ENCODE measurements around the gene ANKRD39. TPM values are rescaled to one million over a fixed set of nuclear protein-coding genes. Genes with fewer than 3 reads are reported as not detected.

Gene ANKRD39
- total and polyA plus RNA-seq, 4 donors, result 4.7 to 22.7 (median 10.7) TPM

GRCh38 chr2:96903318-96903717 is 45.5 kb upstream of the ANKRD39 start:
- Histone ChIP-seq H3K4me3 (ENCODE audit: low read depth in 1 of 3, low read length in 3 of 3) (no peak overlapping the region), H3K9me3 (ENCODE audit: control insufficient read depth in 4 of 4, low read length in 3 of 4) (no peaks in the 10 kb centered on the region), H3K36me3 (ENCODE audit: control insufficient read depth in 4 of 4, insufficient read depth in 3 of 4, low read depth in 1 of 4, low read length in 3 of 4) (no peaks in the 10 kb centered on the region), H3K27ac (ENCODE audit: low read depth in 1 of 2, low read length in 2 of 2) (no peak overlapping the region), H3K9ac (ENCODE audit: low read depth in 1 of 2, low read length in 2 of 2) (no peak overlapping the region), H3K4me1 (ENCODE audit: control insufficient read depth in 4 of 4, insufficient read depth in 4 of 4, low read length in 3 of 4) (no peaks in the 10 kb centered on the region), H3K27me3 (ENCODE audit: control insufficient read depth in 4 of 4, insufficient read depth in 4 of 4, low read length in 3 of 4) (no peaks in the 10 kb centered on the region)
- TF ChIP-seq RAD21 (IDR thresholded peaks at IDR 0.05) (no peak), ATF3 (IDR thresholded peaks at IDR 0.05) (no peak), REST (IDR thresholded peaks at IDR 0.05) (no peak), RXRA (IDR thresholded peaks at IDR 0.05) (no peak), MAX (IDR thresholded peaks at IDR 0.05) (no peak), FOXA1 (IDR thresholded peaks at IDR 0.05) (no peak), SP1 (IDR thresholded peaks at IDR 0.05) (no peak), YY1 (IDR thresholded peaks at IDR 0.05) (no peak), ZBTB33 (IDR thresholded peaks at IDR 0.05) (no peak), FOXA2 (IDR thresholded peaks at IDR 0.05) (no peak)
- 86% methylated on average over 7 of the region's 7 CpGs for WGBS
- no peak for DNase-seq (ENCODE audit: low spot score)

GRCh38 chr2:96900237-96900636 is 42.4 kb upstream of the ANKRD39 start:
- Histone ChIP-seq H3K36me3 (ENCODE audit: control insufficient read depth in 4 of 4, insufficient read depth in 3 of 4, low read depth in 1 of 4, low read length in 3 of 4) (no peaks in the 10 kb centered on the region), H3K27ac (ENCODE audit: low read depth in 1 of 2, low read length in 2 of 2) (no peak overlapping the region), H3K9ac (ENCODE audit: low read depth in 1 of 2, low read length in 2 of 2) (no peak overlapping the region), H3K4me1 (ENCODE audit: control insufficient read depth in 4 of 4, insufficient read depth in 4 of 4, low read length in 3 of 4) (no peaks in the 10 kb centered on the region), H3K27me3 (ENCODE audit: control insufficient read depth in 4 of 4, insufficient read depth in 4 of 4, low read length in 3 of 4) (no peaks in the 10 kb centered on the region), H3K4me3 (ENCODE audit: low read depth in 1 of 3, low read length in 3 of 3) (no peak overlapping the region), H3K9me3 (ENCODE audit: control insufficient read depth in 4 of 4, low read length in 3 of 4) (no peaks in the 10 kb centered on the region)
- no peak for DNase-seq (ENCODE audit: low spot score)
- 83% methylated on average over 10 of the region's 10 CpGs for WGBS
- TF ChIP-seq HNF4A (conservative IDR thresholded peaks at IDR 0.05) (no peak), ZBTB33 (IDR thresholded peaks at IDR 0.05) (no peak), HNF4G (IDR thresholded peaks at IDR 0.05) (no peak), EGR1 (IDR thresholded peaks at IDR 0.05; ENCODE audit: low read depth in 2 of 2) (no peak), RXRA (IDR thresholded peaks at IDR 0.05) (no peak), CTCF (IDR thresholded peaks at IDR 0.05; ENCODE audit: low read depth, low read length, missing input control) (no peak), TAF1 (conservative IDR thresholded peaks at IDR 0.05) (no peak), GABPA (IDR thresholded peaks at IDR 0.05 in 1 of 2, conservative IDR thresholded peaks at IDR 0.05 in 1 of 2) (no peak), JUND (IDR thresholded peaks at IDR 0.05) (no peak), REST (IDR thresholded peaks at IDR 0.05) (no peak), NR2F2 (IDR thresholded peaks at IDR 0.05) (no peak), RAD21 (IDR thresholded peaks at IDR 0.05) (no peak), FOXA2 (IDR thresholded peaks at IDR 0.05) (no peak), FOXA1 (IDR thresholded peaks at IDR 0.05) (no peak), SP1 (IDR thresholded peaks at IDR 0.05) (no peak), MAX (IDR thresholded peaks at IDR 0.05) (no peak), ATF3 (IDR thresholded peaks at IDR 0.05) (no peak)
